ENCODE data around the gene ARID5A.

GRCh38 chr2:96550787-96551604, 14.4 kb downstream of the ARID5A start:
- TF ChIP-seq CTCF (IDR thresholded peaks at IDR 0.05) (no peak), POLR2A (IDR thresholded peaks at IDR 0.05) (no peak)
